ENCODE measurements around the gene CRYGC.

CRYGC gene

DNA sequence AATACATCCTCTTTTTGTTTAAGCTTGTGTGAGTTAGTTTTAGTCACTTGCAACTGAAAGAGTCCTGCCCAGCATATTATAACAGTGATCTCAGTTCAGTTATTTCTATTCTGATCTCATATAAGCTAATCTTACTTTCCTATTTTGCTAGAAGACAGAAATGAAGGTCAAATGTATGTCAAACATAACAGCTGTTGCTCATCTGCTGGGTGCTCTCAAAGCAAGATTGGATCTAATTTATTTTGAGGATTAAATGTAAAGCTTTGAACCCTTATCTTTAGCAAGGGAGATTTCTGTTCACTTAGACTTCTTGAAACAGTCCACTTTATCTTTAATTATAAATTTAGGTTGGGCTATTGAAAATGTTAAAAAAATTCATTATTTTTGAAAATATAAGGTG is 36.5 kb downstream of the CRYGC start:
- DNase-seq (ENCODE audit: low read depth): no peak

- DNase-seq (ENCODE audit: low read depth): peak; percentile 41
Measured at GRCh38 chr2:208092093-208092832, 37.4 kb downstream of the CRYGC start.

DNA sequence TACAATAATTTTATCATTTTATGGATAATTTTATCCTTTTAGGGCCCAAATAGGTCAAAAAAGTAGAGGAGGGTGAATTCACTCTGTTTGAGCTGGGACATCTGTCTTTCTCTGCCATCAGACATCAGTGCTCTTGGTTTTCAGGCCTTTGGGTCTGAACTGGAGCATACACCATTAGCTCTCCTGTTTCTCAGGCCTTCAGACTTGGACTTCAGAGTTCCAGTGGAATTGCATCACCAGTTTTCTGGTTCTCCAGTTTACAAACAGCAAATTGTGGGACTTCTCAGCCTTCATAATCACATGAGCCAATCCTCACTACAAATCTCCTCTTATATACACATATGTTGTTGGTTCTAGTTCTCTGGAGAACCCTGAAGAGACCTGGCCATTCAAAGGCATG is 39.2 kb downstream of the CRYGC start:
- no peak for DNase-seq (ENCODE audit: low read depth)

DNA sequence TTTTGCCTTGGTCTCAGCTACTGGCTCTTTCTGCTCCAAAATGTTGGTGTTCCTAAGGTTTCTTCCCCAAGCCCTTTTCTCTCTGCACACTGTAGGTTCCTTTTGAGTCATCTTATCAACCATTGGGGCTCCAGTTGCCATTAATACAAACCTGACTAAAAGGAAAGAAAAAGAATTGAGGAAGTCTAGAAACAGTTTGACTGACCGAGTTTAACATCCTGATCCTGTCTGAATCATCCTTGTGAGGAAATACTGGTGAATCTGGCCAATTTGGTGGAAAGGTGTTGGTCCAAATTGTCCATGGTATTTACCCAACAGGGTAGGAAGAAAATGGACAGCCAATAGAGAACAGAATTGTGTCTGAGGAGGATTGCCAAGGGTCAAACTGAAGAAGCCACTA is 43.6 kb downstream of the CRYGC start:
- DNase-seq (ENCODE audit: low read depth): no peak

DNA sequence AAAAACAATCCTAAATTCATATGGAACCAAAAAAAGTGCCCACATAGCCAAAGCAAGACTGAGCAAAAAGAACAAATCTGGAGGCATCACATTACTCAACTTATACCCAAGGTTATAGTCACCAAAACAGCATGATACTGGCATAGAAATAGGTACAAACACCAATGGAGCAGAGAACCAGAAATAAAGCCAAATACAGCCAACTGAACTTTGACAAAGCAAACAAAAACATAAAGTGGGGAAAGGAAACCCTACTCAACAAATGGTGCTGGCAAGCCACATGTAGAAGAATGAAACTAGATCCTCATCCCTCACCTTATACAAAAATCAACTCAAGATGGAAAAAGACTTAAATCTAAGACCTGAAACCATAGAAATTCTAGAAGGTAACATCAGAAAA is 45.8 kb downstream of the CRYGC start:
- DNase-seq (ENCODE audit: low read depth): no peak

Measured in amniotic epithelial cell (primary cell).